Esophagus muscularis mucosa (tissue), 4 donors: ENCODE measurements around the gene TCEANC. TPM values are rescaled to one million over a fixed set of nuclear protein-coding genes. Genes with fewer than 3 reads are reported as not detected.
A peak's percentile ranks its signal among the peaks of the same experiment; 100 is the strongest.
"Not testable (repeated sequence)": the region's sequence is repeated elsewhere in the genome, so short reads cannot be mapped to it uniquely, and the experiment has no call there.

ENCODE experiments used
- DNase-seq: peaks from one replicate; pipeline ENCODE4 v3.0.0-alpha.2; 2017; ENCODE audit errors: extremely low spot score
- H3K27ac ChIP-seq, 4 donors: fragments of 200-600 bp; sonication (generic); replicated peaks in 1 of 4; 1 replicate in 3 of 4; 2 replicates in 1 of 4; pipeline ENCODE4 v1.5.1; 2016 to 2019; ENCODE audit warnings: mild to moderate bottlenecking in 1 of 4
- H3K27me3 ChIP-seq, 4 donors: fragments of 200-600 bp; sonication (generic); one replicate each; pipeline versions ENCODE4 v1.5.1 to v1.6.0; 2016 to 2019
- H3K36me3 ChIP-seq, 4 donors: fragments of 200-600 bp; sonication (generic); one replicate each; pipeline ENCODE4 v1.5.1; 2016 to 2019
- H3K4me1 ChIP-seq, 4 donors: fragments of 200-600 bp; sonication (generic); one replicate each; pipeline ENCODE4 v1.5.1; 2016 to 2019
- H3K4me3 ChIP-seq, 4 donors: fragments of 200-600 bp; sonication (generic); 1 replicate in 2 of 4; 2 replicates in 2 of 4; pipeline ENCODE4 v1.5.1; 2016 to 2019; ENCODE audit warnings: mild to moderate bottlenecking in 4 of 4, moderate library complexity in 1 of 4
- H3K9me3 ChIP-seq, 4 donors: fragments of 200-600 bp; sonication (generic); 1 replicate in 3 of 4; 2 replicates in 1 of 4; pipeline ENCODE4 v1.5.1; 2016 to 2019
- EP300 ChIP-seq: sonication (generic); formaldehyde crosslinking; IDR thresholded peaks from one replicate; pipeline ENCODE4 v1.6.1; 2017; ENCODE audit warnings: antibody characterized with exemption
- POLR2A ChIP-seq: fragments of 450-650 bp; IDR thresholded peaks from one replicate; pipeline ENCODE4 v1.6.1; 2017; ENCODE audit warnings: antibody characterized with exemption, moderate library complexity, mild to moderate bottlenecking, low read depth
- POLR2AphosphoS5 ChIP-seq, 2 donors: sonication (generic); formaldehyde crosslinking; IDR thresholded peaks; one replicate each; pipeline ENCODE4 v1.6.1; 2017; ENCODE audit warnings: antibody characterized with exemption in 2 of 2
- WGBS: methylation state at CpG from one replicate; pipeline ENCODE4 v1.1.5; 2018; 5-methylcytosine and 5-hydroxymethylcytosine counted together
- intact Hi-C: fragments of 100-400 bp; cut with DNase I; formaldehyde crosslinking; loops from one replicate; pipeline ENCODE4 v1.15.1; 2023
- total RNA-seq, 4 donors: library from RNA; depleted of rRNA; stranded (reverse); fragments of >200 nt; gene quantifications; one replicate each; pipeline versions ENCODE4 v1.1.0 to v1.2.1, GENCODE V29; 2016
- TF ChIP-seq, protein P1 (sequence below), 3 experiments: fragments of 200-600 bp in 2 of 3; fragments of 450-650 bp in 1 of 3; sonication (generic) in 2 of 3; IDR thresholded peaks; one replicate each; pipeline ENCODE4 v1.5.1; 2017 to 2019; ENCODE audit warnings: antibody characterized with exemption in 3 of 3, mild to moderate bottlenecking in 2 of 3, moderate library complexity in 1 of 3

Gene TCEANC
- total RNA-seq, 4 donors from 2014 or later = 3.5 to 7.1 (median 4.0) TPM

DNA sequence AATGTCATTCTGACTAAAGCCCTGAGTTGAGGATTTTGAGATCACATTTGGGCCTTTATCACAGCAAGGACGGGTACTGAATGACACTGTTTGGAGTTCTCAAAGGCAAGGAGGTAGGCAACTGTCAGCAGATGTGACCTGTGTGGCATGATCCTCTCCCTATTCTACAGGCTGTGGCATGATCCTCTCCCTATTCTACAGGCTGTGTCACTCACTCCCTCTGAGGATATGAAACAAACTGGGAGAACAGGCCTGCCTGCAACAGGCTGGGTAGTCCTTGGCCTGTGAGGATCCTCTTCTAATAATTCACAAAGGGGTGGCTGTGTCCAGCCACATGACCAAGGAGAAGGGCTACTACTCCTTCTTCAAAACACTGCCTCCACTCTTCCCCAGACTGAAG lies 14.9 kb upstream of the TCEANC start:
- Histone ChIP-seq H3K27ac (no peak overlapping the region), H3K4me1 (no peaks in the 10 kb centered on the region), H3K4me3 (no peak overlapping the region), H3K9me3 (peaks cover 0 to 26% (median 0%) of the 10 kb centered on the region in 4 donors), H3K36me3 (no peaks in the 10 kb centered on the region), H3K27me3 (no peaks in the 10 kb centered on the region)
- no peak for TF ChIP-seq POLR2AphosphoS5 (IDR thresholded peaks at IDR 0.05)
- no peak for TF ChIP-seq EP300
- no peak for TF ChIP-seq POLR2A
- TF ChIP-seq, protein P1, sequence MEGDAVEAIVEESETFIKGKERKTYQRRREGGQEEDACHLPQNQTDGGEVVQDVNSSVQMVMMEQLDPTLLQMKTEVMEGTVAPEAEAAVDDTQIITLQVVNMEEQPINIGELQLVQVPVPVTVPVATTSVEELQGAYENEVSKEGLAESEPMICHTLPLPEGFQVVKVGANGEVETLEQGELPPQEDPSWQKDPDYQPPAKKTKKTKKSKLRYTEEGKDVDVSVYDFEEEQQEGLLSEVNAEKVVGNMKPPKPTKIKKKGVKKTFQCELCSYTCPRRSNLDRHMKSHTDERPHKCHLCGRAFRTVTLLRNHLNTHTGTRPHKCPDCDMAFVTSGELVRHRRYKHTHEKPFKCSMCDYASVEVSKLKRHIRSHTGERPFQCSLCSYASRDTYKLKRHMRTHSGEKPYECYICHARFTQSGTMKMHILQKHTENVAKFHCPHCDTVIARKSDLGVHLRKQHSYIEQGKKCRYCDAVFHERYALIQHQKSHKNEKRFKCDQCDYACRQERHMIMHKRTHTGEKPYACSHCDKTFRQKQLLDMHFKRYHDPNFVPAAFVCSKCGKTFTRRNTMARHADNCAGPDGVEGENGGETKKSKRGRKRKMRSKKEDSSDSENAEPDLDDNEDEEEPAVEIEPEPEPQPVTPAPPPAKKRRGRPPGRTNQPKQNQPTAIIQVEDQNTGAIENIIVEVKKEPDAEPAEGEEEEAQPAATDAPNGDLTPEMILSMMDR (IDR thresholded peaks at IDR 0.05) = no peak
- WGBS = 67% methylated on average over 1 of the region's 1 CpG
- intact Hi-C loops = no loop called here
- no peak for DNase-seq

DNA sequence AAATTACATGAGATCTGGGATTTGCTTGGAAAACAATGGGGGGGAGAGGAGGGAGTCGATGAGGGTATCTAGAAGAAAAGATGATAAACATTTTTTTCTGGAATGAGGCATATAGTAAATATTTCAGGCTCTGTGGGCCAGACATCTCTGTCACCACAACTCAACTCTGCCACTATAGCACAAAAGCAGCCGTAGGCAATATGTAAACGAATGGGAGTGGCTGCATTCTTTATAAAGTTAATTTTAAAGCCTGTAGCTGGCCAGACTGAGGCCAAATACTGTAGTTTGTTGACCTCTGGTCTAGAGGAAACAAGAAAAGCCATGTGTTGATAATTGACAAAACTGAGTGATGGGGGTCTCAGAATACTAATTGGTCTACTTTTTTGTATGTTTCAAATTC lies 14.1 kb upstream of the TCEANC start:
- intact Hi-C loops = no loop called here
- Histone ChIP-seq H3K4me3 (no peak overlapping the region), H3K27ac (no peak overlapping the region), H3K27me3 (no peaks in the 10 kb centered on the region), H3K9me3 (peaks cover 0 to 26% (median 0%) of the 10 kb centered on the region in 4 donors), H3K36me3 (no peaks in the 10 kb centered on the region), H3K4me1 (no peaks in the 10 kb centered on the region)
- 75% methylated on average over 3 of the region's 3 CpGs for WGBS
- TF ChIP-seq, protein P1 (IDR thresholded peaks at IDR 0.05) = no peak
- no peak for TF ChIP-seq EP300
- no peak for TF ChIP-seq POLR2AphosphoS5 (IDR thresholded peaks at IDR 0.05)
- no peak for TF ChIP-seq POLR2A
- DNase-seq = no peak

DNA sequence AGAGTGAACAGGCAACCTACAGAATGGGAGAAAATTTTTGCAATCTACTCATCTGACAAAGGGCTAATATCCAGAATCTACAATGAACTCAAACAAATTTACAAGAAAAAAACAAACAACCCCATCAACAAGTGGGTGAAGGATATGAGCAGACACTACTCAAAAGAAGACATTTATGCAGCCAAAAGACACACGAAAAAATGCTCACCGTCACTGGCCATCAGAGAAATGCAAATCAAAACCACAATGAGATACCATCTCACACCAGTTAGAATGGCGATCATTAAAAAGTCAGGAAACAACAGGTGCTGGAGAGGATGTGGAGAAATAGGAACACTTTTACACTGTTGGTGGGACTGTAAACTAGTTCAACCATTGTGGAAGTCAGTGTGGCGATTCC lies 11.3 kb upstream of the TCEANC start:
- Histone ChIP-seq H3K9me3 (peaks cover 0 to 18% (median 0%) of the 10 kb centered on the region in 4 donors), H3K4me1 (peaks cover 0 to 11% (median 0%) of the 10 kb centered on the region in 4 donors)
- H3K27ac ChIP-seq, H3K27me3 ChIP-seq, DNase-seq, H3K4me3 ChIP-seq, H3K36me3 ChIP-seq: not testable (repeated sequence)
- 70% methylated on average over 2 of the region's 4 CpGs for WGBS
- intact Hi-C loops = loop anchor here (10.0 kb wide), 1 partner anchor 697 kb away; no protein-coding TSS in a partner anchor

DNA sequence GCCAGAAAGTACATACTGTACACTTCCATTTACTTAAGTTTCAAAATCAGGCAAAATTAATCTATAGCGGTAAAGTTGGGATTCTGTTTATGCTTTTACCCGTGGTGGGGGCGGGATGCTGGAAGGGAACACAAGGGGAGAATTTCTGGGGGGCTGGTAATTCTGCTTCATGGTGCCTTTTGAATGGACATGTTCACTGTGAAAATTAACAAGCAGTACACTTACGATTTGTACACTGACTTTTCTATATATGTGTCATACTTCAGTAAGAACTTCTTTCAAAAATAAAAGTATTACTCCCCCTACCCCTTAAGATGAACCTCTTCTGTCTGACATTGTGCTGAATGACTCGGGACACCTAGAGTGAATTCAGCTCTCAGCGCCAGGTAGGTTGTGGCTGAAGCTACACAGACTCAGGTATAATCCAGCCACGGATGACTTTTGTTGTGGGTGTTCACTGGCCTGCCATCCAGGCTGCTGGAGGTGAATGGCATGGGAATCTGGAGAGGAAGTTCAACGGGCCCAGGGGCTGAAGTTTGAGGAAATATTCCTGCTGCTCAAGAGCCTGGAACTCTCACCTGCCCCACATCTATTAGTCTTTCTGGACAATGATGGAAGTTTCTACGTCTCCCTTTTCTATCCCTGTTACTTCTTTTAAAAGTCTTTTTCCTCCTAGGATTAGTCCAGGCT lies 7.3 kb upstream of the TCEANC start:
- intact Hi-C loops = loop anchor here (2.0 to 10.0 kb wide), 2 partner anchors 139 to 701 kb away; no protein-coding TSS in a partner anchor
- H3K9me3 ChIP-seq = no peaks in the 10 kb centered on the region
- DNase-seq = no peak
- peaks cover 0 to 20% (median 0%) of the 10 kb centered on the region in 4 donors for H3K4me1 ChIP-seq
- TF ChIP-seq, protein P1 (IDR thresholded peaks at IDR 0.05) = no peak
- TF ChIP-seq POLR2A (no peak), EP300 (no peak), POLR2AphosphoS5 (IDR thresholded peaks at IDR 0.05) (no peak)
- no peaks in the 10 kb centered on the region for H3K36me3 ChIP-seq
- no peak overlapping the region for H3K4me3 ChIP-seq
- H3K27me3 ChIP-seq = no peaks in the 10 kb centered on the region
- H3K27ac ChIP-seq = no peak overlapping the region
- WGBS = 50% methylated on average over 9 of the region's 9 CpGs

DNA sequence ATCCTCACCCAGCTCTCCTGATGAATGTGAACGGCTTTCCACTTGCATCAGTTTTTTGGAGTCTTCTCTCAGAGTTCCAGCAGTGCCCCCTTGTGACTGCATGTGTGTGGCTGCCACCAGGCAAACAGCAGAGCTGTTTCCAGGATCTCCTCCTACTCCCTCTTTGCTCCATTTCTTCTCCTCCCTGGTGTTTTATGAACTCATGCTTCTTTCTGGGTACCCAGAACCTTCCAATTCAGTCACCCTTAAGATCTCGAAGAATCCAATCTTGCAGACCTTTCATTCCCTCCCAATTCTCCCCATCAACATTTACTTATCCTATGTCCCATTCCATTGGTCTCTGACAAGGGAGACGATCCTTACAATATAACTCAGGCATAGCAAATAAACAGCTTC lies 6.8 kb upstream of the TCEANC start:
- intact Hi-C loops = loop anchor here (2.0 to 10.0 kb wide), 2 partner anchors 139 to 701 kb away; no protein-coding TSS in a partner anchor
- no peaks in the 10 kb centered on the region for H3K36me3 ChIP-seq
- H3K4me3 ChIP-seq = no peak overlapping the region
- H3K4me1 ChIP-seq = peaks cover 0 to 20% (median 0%) of the 10 kb centered on the region in 4 donors
- no peak overlapping the region for H3K27ac ChIP-seq
- TF ChIP-seq POLR2AphosphoS5 (IDR thresholded peaks at IDR 0.05) (no peak), EP300 (no peak), POLR2A (no peak)
- TF ChIP-seq, protein P1 (IDR thresholded peaks at IDR 0.05) = peak; percentile 47 to 64 (median 51)
- H3K9me3 ChIP-seq = no peaks in the 10 kb centered on the region
- DNase-seq = no peak
- WGBS = 39% methylated on average over 3 of the region's 3 CpGs
- no peaks in the 10 kb centered on the region for H3K27me3 ChIP-seq
